GM18519 (cell line): ENCODE data around the gene TM9SF4.
"Not testable (repeated sequence)": the region's sequence is repeated elsewhere in the genome, so short reads cannot be mapped to it uniquely, and the experiment has no call there.

Experiments used
- ATAC-seq: cut with Tn5 transposase; IDR thresholded peaks from one replicate; pipeline ENCODE4 v1.9.1; 2021; ENCODE audit warnings: mild to moderate bottlenecking, moderate library complexity; ENCODE audit not compliant: unreplicated experiment, low FRiP score

TM9SF4 gene

DNA sequence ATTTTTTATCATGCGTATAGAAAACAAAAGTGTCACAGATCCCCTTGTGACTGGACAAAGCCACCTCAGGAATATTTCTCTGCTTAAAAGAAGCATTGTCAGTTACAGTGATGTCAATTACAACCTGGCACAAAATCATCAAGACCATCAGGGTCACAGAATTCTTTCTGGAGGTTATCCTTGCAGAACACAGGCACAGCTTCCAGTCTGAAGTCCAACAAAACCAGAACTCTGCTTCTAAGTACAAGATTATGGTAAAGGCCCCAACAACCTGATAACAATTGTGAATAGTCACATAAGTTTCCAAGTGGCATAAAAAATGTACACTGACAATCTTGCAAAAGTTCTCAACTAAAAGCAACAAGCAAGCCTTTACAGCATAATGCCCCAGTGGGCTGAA, 77.0 kb downstream of the TM9SF4 start:
- ATAC-seq = no peak

- no peak for ATAC-seq
These were observed 79.0 kb downstream of the TM9SF4 start for GRCh38 chr20:32188376-32189122.

- no peak for ATAC-seq
These were observed 79.6 kb downstream of the TM9SF4 start for GRCh38 chr20:32189123-32189410.

- ATAC-seq = no peak
These were observed 80.4 kb downstream of the TM9SF4 start for GRCh38 chr20:32189691-32190615.

DNA sequence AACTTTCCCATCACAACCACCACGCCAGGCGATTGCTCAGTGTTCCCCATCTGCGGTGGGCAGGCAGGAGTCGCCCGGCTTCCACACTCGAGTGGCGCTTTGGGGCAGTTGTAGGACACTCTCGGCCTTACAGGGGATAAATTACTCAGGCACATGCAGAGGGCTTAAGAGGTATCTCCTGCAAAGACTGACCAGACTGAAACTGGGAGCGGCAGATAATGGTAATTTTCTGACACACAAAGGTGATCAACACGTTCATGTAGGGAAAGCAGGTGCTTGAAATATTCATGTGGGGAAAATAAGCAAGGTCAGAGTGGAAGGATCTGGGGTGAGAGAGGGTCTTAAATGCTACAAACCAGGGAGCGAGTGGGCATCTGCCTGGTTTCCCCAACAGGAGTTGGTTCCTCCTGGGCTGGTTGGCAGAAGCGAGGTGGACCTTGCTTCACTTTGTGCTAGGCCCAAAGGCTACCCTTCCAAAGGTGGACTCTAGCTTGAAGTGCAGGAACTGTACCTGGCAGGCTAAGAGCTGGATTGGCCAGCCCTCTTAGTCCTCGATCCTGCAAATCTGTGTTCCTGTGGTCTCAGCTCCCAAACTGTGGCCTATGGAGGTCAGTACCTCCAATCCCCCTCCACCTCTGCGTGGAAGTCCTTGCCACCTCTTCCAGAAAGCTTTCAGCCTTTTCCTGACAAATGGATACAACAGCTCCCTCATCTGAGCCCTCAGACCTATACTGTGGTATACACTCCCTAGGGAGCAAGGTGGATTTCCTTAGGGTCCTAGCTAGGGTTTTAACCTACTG, 81.3 kb downstream of the TM9SF4 start:
- no peak for ATAC-seq

DNA sequence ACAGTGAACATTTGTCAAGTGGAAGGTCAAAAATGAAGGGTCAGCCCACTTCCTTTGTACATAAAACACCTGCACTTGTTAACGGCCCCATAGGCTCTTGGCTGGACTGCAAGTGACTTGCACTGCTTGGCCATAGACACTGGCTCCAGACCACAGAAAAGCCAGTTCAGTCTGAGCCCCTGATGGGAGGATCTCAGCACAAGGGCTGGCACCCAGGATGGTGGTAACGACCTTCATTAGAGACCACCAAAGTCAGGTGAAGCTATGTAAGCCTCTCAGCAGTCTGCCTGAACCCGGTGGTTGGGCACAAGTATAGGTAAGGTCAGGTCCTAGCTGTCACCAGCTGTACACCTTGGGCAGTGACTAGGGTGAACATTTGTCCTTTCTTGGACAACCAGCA, 81.9 kb downstream of the TM9SF4 start:
- no peak for ATAC-seq

- no peak for ATAC-seq
These were observed 82.4 kb downstream of the TM9SF4 start for GRCh38 chr20:32191873-32192272.

DNA sequence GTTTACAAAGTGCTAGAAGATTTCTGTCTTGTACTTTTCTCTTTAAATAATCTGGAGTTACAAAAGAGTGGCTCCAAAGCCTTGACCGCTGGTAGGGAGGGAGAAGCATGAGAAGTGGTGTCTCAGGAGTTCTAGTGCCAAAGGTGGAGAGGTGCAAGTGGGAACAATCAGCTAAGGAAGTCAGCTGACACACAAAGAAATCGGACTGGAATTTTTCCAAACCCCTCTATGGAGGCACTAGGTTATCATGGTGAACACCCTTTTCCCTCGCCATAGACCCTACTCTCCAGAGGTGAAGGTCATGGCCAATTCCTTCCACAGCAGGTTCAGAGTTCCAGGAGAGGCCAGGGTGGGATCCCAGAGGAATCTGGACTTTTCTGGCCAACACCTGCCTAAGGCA, 83.2 kb downstream of the TM9SF4 start:
- ATAC-seq = no peak

GRCh38 chr20:32193336-32193735, 83.8 kb downstream of the TM9SF4 start:
- not testable (repeated sequence) for ATAC-seq

- ATAC-seq = no peak
These were observed 84.5 kb downstream of the TM9SF4 start for GRCh38 chr20:32193996-32194395.

DNA sequence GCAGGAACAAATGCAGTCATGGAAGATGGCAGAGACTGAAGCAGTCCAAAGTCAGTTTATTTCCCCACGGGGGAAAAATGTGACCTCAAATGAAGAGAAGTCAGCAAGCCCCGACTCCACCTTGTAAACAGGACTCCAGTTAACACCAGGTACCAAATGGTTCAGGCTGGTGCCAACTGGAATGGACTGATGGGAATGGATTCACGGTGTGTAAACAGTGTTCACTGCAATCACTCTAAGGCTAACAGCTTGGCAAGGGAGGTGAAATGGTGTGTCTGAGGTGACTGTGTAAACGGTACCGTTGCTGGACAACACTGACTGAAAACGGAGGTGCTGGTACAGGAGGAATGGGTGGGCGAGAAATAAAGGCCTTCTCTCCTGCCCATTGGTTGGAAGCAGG, 86.1 kb downstream of the TM9SF4 start:
- no peak for ATAC-seq

- not testable (repeated sequence) for ATAC-seq
These were observed 87.1 kb downstream of the TM9SF4 start for GRCh38 chr20:32196613-32197012.

DNA sequence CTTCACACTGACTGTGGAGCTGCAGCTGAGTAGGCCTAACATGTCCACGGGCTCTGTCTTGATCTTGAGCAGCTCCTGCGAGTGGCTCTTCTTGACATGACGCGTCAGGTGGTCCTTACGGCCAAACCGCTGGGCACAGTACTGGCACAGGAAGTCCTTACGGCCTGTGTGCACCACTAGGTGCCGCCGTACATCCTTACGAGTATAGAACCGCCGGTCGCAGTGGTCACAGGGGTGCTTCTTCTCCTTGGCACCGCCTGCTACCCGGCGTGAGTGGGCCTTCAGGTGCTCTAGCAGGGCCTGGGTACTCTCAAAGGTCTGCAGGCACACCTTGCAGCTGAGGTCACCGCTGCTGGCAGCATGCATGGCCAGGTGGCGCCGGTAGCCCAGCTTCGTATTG, 87.6 kb downstream of the TM9SF4 start:
- ATAC-seq = not testable (repeated sequence)

GRCh38 chr20:32199006-32199405, 89.5 kb downstream of the TM9SF4 start:
- ATAC-seq = no peak

DNA sequence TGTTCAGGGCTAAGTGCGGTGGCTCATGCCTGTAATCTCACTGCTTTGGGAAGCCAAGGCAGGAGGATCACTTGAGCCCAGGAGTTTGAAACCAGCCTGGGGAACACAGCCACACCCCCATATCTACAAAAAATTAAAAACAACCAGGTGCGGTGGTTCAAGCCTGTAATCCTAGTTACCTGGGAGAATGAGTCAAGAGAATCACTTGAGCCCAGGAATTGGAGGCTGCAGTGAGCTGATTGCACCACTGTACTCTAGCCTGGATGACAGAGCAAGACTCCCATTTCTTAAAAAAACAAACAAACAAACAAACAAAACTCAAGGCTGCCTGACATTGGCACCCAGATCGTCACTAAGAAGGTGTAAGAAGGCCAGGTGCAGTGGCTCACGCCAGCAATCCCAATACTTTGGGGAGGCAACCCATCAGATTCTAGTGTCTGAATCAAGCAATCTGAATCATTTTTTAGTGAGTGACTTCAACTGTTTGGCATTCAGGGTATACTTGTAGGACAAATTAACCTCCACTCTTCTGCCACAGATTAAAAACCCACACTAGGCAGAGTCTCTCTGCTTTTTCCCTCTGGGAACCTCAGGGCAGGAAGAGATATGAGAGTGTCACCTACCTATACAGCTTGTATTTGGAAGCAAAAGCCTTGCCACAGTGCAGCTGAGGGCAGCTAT, 91.9 kb downstream of the TM9SF4 start:
- ATAC-seq = no peak

DNA sequence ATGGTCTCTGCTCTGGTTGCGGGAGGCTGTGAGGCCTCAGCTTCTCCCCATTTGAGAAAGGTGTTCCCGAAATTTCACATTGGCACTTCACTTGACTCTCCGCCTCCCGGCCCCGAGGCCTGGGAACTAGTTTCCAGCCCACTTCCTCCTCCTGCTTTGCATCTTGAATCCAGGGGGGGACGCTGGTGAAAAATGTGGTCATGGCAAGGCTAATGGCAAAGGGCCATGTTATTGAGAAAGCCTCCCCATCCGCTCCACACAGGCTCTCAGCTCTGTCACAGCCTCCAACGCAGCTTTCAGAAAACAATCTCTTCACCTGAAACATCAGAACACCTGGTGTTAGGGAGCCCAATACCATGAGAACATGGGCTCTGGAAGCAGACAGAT, 92.5 kb downstream of the TM9SF4 start:
- ATAC-seq = no peak

DNA sequence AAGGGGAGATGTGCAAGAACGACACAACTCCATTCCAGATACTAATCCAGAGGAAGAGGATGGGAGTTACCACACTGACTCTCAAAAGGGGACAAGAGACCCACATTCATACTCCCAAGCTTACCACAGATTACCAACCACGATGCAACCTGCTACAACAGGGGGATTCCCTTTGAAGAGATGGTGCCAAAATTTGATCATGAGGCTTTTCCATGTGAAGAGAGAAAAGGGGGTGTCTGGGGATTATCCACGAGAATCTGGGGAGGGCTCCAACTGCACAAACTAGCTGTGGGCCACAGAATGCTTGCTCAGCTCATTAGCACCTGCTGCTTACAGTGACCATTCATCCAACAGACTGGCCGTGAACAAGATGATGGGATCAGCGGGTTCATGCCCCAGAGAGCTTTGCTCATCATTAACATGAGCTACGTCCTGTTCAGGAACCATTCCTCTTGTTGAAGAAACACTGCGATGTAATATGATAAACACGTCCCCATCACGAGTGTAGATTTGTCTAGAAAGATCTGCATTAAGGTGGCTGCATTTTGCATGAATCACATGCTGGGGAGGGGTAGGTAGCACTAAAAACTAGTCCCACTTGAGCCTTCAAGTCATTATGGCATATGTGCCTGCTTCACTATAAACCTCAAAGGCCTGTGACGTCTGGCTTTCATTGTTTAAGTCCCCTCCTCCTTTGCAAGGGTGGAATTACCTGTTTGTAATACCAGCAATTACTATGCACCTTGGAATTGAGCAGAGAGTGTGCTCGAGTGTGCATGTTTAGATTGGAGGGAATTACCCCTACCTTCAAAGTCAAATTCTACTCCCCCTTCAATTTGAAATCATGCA, 94.1 kb downstream of the TM9SF4 start:
- no peak for ATAC-seq

DNA sequence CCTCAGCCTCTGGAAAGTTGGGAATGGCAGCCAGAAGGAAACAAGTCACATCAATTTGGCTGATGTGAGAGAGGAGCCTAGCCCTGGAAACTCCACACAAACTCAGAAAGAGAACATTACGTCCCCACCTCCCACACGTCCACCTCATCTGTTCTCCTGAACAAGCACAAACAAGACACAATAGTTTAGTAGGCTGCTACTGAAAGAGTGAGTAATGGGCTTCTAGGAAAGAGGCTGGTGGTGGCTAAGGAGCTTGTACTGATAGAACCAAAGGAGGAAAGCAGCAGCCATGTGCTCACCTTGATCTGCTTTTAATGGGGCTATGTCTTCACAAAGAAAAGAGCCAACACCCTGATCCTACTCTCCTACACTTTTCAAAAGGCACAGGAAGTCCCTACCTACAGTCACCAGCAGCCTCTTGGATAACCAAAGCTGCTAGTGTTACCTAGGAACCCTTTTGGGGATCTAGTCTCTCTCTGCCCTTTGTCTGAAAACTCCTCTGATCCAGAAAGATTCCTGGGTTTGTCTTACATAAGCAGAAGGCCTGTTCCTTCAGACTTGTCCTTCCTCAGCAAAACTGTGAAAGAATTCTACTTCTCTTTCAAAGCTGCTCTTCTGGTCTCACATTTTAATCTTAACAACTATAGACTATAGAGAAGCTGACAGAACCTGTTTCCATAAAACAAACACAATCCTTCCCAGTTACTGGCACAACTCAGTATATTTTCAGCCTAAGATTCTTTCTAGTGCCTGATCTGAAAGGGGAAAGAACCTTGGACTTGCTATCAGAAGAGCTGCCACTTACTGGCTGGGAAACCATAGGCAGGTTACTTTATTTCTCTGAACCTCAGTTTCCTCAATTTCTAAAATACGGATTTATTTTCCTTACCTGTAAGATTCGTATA, 94.9 kb downstream of the TM9SF4 start:
- no peak for ATAC-seq
